ENCODE results near the gene KRTAP22-2.

KRTAP22-2 gene

GRCh38 chr21:30590297-30590696, at the start of gene KRTAP22-2:
Gene KRTAP22-2, minus strand, starts transcription at chr21:30590397.
- DNase-seq: no peak

DNA sequence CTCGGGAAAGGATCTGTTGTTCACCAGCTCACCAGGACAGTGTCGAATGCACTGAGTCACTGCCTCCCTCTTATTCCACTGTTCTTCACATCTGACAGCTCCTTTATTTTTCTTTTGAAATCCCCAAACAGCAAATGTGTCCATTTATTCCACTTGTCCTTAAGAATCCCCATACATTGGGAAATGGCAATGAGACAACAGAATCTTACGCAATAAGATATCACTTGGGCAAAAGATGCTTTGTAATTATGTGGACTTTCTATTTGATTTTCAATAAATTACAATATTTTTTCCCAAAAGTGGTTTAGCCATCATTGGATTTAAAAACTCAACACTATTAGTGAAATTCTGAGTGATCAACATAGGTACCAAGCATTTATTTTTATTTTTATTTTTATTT, 48.5 kb upstream of the KRTAP22-2 start:
- no peak for DNase-seq

DNA sequence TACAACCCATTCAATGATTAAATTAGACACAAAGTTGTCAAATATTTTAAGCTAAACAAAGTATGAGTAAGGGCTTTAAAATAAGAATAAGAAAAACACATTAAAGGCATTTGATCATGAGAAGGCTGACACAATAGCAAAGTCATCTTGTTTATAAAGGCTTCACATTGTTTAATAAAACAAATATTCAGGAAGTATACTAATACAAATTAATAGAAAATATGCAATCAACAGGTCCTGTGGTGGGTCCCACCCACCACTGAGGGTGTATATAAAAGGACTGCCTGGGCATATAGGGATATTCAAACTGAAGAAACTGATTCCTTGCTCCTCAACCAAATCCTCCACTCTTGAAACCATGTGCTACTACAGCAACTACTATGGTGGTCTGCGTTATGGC, 44.7 kb upstream of the KRTAP22-2 start, which contains the start of gene KRTAP20-2:
Gene KRTAP20-2 (plus strand): TSS at position 301 of the 400 bp plus-strand sequence. CDS start 58 bp downstream, at position 359.
- DNase-seq: no peak

DNA sequence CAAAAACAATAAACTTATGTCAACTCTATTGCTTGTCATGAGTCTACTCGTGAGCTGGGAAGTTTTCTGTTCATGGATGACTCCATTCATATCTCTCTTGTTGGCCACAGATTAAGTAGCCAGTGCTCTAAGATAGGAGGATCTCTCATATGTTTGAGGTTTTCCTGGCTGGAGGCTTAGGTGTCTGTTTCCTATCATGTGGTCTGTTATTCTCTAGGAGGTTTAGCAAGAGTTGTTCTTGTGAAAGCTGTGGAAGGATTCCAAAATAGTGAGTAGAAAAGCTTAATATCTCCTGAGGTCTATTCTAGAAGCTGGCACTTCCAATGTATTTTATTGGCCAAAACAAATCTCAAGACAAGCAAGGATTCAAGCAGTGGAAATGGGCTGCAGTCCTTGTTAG, 39.0 kb upstream of the KRTAP22-2 start:
- DNase-seq: no peak

DNA sequence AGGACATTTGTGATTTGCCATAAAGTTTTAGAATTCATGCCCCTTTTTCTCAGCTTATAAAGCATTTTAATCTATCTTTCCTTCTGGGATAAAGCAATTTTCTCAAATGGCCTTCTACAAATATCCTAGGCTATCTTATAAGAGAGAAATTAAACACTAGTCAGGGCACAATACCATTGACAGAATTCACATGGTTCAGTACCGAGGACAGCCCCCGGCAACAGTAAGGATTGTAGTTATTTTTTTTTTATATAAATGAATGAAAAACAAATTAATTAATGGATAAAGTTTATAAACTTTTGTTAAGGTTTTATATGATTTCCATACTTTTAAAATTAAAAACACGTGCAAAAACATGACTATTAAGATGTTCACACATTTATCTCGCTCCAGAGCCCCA, 37.9 kb upstream of the KRTAP22-2 start:
- no peak for DNase-seq

- no peak for DNase-seq
Measured at GRCh38 chr21:30625449-30626165, 35.4 kb upstream of the KRTAP22-2 start.

DNA sequence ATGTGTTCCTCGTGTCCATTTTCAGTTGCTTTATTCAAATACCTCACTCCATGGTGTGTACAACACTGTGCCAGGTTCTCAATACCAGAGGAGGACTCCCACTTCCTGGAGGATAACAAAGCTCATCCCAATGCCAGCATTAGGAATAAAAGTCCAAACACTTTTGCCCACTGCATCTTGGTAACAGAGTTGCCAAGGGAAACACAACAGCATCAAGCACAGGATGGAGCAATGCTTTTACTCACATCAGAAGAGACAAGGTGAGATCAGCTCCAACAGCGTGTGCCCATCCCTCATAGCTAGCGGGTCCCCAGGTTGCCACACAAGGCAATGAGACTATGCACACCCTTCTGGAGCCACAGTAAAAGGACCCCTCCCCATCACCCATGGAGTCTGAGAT, 33.2 kb upstream of the KRTAP22-2 start:
- DNase-seq: no peak

DNA sequence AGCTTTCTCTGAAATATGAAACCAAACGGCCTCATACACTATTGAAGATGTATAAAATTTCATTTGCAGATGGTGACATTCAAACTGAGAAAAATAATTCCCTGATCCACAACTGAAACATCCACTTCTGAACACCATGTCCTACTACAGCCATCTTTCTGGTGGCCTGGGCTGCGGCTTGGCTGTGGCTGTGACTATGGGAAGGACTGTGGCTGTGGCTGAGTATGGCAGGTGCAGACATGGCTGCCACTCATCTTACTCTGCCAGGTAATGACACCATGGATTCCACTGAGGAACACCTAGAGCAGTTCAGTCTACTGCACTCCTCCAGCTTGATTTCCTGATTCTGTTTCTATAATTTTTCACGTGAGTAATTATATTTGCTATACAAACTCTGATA, 30.3 kb upstream of the KRTAP22-2 start, which contains the start of gene KRTAP20-4:
Gene KRTAP20-4 (plus strand): TSS at position 106 of the 400 bp plus-strand sequence.
- DNase-seq: no peak

DNA sequence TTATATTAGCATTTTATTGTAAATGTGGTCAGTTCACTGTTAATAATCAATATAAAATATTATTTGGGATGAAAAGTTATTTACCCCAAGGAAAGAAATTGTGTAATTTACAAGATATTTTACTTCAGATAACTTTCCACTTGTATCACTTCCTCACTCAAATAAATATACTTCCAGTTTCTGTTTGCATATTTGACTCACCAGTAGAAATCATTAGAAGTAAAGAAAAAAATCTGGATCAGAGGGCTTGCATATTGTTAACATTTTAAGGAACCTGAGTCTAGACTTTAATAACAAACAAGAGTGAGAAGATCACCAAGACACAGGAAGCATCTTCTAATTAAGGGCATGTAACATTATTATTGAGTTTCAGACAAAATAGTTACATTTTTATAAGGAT, 29.9 kb upstream of the KRTAP22-2 start:
- DNase-seq: no peak

GRCh38 chr21:30616125-30616524, 25.9 kb upstream of the KRTAP22-2 start, which contains the start of gene KRTAP20-1:
Gene KRTAP20-1, plus strand, starts transcription at chr21:30616425. Its CDS starts 30 bp downstream, at chr21:30616455.
- DNase-seq: no peak

DNA sequence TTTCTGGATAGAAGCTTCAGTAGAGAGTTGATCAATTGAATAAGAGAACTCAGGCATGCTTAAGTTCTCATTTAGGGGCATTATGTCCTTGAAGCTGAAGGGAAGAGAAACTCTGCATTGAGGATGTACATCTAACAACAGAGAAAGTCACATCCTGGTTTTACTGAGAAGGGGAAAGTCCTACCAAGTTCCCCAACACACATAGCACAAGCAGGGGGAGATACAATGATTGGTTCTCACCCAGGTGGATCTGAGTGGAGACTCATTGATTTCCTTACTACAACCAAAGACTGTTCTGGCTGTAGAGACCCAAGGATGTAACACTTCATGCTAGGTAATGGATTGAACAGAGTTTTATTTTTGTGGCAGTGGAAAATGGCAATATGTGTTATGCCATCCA, 25.0 kb upstream of the KRTAP22-2 start:
- DNase-seq: no peak

- no peak for DNase-seq
Measured at GRCh38 chr21:30613836-30614235, 23.6 kb upstream of the KRTAP22-2 start, which contains the start of gene KRTAP6-1. Gene KRTAP6-1, minus strand, starts transcription at chr21:30613930. Its CDS starts 26 bp downstream, at chr21:30613904.

GRCh38 chr21:30612132-30612531, 21.9 kb upstream of the KRTAP22-2 start:
- DNase-seq: no peak

DNA sequence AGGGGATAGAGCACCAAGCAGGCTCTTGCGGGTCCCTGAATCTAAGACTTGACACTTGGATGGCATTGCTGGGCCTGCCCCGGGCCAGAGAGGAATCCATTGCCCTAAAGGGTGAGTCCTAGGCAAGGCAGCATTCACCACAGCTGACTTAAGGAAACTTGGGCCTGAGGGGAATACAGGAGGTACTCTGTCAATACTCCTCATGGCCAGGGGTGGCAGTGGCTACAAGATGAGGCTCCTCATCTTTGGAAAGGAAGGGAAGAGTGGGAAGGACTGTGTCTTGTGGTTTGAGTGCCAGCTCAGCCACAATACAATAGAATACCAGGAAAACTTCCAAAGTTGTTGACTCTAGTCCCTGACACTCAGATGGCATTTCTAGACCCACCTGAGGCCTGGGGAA, 15.8 kb upstream of the KRTAP22-2 start:
- no peak for DNase-seq

- DNase-seq: no peak
Measured at GRCh38 chr21:30600787-30601186, 10.6 kb upstream of the KRTAP22-2 start, which contains the start of gene KRTAP22-1. Gene KRTAP22-1, plus strand, starts transcription at chr21:30601087.

DNA sequence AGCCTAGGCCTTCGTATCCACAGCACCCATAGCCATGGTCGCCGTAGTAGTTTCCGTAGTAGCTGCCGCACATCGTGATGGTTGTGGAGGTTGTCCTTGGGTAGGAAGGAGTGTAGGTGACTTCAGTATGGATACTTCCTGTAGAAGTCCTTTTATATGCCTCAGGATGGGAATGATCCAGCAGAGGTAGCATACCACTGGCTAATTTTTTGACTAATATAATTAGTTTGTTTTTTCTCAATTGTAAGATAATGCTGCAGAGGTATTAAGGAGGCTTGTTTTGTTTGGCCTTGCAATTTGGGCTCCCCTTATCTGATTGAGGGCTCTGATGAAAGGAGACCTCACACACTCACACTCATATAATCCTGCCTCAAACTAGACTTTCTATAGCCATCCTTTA, 8.6 kb upstream of the KRTAP22-2 start, which contains the start of gene KRTAP6-2:
Gene KRTAP6-2 (minus strand): TSS at position 101 of the 400 bp plus-strand sequence. CDS start 28 bp downstream, at position 73.
- DNase-seq: no peak

DNA sequence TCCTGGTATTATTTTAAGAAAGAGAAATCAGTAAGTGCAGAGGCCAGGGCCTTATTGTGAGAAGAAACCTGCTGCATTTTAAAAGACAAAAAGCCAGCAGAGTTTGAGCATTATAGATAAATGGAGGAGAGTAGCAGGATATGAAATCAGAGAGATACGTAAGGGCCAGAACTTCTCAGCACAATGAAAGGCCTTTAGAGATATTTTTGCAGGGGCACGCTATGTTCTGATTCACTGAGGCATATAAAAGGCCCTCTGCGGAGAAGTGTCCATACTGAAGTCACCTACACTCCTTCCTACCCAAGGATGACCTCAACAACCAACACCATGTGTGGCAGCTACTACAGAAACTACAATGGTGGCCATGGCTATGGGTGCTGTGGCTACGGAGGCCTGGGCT, 1.9 kb upstream of the KRTAP22-2 start, which contains the start of gene KRTAP6-3:
Gene KRTAP6-3 (plus strand): TSS at position 301 of the 400 bp plus-strand sequence. CDS start 6 bp downstream, at position 307.
- DNase-seq: no peak

DNA sequence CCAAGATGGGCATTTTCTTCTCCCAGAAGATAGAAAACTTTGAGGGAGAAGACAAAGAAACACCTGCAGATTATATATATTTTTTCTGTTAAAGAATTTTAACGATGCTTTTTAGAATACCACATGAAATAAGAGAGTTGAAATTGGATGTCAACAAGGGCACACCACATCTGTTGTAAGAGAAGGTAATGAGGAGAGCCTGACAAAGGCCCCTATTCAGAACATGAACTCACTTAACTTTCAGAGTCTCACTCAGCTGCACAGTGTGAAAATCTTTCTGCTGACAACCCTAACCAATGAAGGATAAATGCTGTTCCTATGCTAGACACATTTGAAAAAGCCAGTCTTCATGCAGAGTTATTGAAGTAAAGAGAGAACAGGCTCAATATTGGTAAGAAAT, 7.3 kb downstream of the KRTAP22-2 start:
- no peak for DNase-seq

- DNase-seq: no peak
Measured at GRCh38 chr21:30580132-30580531, 10.1 kb downstream of the KRTAP22-2 start.

DNA sequence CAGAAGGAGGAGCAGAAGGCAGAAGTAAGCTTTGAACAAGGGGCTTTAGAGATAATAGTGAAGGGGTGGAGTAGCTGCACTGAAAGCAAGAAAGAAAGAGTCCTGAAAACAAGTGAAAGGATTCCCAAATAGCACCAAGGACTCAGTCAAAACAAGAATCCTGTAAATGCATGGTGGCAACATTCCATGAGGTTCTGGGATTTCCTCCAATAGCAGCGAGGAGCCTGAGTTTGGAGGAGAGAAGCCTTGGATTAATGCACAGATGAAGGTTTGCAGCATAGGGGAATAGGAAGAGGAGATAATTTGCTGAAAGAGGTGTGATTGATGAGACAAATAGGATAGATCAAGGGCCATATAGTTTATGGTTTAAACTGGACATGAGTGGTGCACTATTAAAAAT, 10.9 kb downstream of the KRTAP22-2 start:
- no peak for DNase-seq

DNA sequence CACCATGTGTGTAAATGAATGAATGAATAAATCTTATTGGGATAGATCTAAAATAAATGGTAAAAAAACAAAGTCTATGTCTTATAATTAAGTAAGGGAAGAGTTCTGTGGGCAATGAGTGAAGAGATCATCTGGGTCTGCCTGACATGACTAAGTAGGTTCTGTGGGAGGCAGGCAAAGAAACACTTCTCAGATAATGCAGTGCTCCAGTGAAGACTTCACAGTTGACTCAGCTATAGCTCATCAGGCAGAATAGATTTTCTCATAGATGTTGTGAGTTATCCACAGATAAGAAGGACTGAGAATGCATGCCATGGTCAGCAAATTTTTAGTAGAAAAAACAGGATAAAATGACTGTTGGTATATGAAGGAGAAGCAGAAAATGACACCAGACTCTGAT, 12.4 kb downstream of the KRTAP22-2 start:
- no peak for DNase-seq

DNA sequence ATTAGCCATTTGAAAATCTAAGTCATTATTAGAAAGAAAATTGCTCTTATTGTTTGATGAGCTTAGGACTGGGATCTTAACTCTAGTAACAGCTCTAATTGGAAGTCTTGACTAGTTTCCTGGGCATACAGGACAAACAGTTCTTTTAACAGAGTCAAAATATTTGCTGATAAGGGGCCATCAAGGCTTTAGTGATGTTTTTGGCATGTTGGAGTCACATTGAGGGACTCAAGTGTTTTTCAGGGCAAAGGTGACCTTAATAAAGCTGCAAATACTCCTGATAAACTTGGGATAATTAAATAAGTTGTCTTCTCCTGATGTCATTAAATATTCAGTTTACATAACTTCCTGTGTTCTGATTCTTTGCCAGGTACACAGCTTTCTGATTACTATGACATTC, 22.6 kb downstream of the KRTAP22-2 start:
- DNase-seq: no peak

GRCh38 chr21:30563630-30564029, 26.6 kb downstream of the KRTAP22-2 start:
- no peak for DNase-seq

- DNase-seq: no peak
Measured at GRCh38 chr21:30563072-30563471, 27.1 kb downstream of the KRTAP22-2 start.

All from stimulated activated naive CD4-positive, alpha-beta T cell treated with Interleukin-2 at 50 U/mL for 16 hours (primary cell).